ENCODE data around the gene RNF11.

RNF11 gene

DNA sequence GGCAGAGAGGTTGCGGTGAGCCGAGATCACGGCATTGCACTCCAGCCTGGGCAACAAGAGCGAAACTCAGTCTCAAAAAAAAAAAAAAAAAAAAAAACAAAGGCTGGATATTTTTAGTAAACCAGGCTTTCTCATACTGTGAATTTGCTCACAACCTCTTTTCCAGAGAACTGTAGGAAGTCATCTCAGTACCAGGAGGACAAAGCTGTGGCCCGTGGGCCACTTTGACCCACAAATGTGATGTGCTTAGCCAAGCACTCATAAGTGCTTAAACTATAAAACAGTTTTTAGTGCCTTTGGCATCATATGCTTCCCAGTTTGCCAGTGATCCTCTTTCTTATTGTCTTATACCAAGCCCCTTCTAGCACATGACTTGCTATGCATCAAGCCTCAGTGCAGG is 46.5 kb downstream of the RNF11 start:
- ChIA-PET POLR2A (no interaction called here), CTCF (interaction anchor here (1.3 to 2.5 kb wide), 2 partner anchors 14 to 767 kb away, joined by 3 to 10 read pairs; no protein-coding TSS in a partner anchor)
- TF ChIP-seq, protein P1, sequence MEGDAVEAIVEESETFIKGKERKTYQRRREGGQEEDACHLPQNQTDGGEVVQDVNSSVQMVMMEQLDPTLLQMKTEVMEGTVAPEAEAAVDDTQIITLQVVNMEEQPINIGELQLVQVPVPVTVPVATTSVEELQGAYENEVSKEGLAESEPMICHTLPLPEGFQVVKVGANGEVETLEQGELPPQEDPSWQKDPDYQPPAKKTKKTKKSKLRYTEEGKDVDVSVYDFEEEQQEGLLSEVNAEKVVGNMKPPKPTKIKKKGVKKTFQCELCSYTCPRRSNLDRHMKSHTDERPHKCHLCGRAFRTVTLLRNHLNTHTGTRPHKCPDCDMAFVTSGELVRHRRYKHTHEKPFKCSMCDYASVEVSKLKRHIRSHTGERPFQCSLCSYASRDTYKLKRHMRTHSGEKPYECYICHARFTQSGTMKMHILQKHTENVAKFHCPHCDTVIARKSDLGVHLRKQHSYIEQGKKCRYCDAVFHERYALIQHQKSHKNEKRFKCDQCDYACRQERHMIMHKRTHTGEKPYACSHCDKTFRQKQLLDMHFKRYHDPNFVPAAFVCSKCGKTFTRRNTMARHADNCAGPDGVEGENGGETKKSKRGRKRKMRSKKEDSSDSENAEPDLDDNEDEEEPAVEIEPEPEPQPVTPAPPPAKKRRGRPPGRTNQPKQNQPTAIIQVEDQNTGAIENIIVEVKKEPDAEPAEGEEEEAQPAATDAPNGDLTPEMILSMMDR (IDR thresholded peaks at IDR 0.05; ENCODE audit: control extremely low read depth, extremely low read depth, low read depth, missing control alignments) = no peak
- DNase-seq (ENCODE audit: extremely low spot score) = no peak

DNA sequence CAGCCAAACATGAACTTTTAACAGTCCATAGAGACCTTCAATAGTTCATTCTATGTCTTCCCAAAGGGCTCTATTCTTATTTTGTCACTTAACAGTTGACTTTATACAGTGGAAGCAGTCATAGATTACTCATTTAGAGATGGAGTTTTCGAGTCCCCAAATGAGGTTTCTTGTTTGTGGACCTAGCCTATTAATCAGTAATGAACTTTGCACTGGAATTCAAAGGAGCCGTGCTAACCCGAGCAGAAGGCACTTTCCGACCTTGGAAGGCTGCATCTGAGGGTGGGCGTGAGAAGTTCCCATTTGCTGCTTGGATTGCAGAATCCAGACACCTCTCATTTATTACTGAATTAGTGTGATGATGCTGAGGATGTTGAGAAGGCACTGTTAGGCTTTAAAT is 47.9 kb downstream of the RNF11 start:
- ChIA-PET CTCF (interaction anchor here (0.9 to 2.5 kb wide), 3 partner anchors 10 to 15 kb away, joined by 3 to 10 read pairs (median 3); no protein-coding TSS in a partner anchor), POLR2A (no interaction called here)
- TF ChIP-seq, protein P1 (IDR thresholded peaks at IDR 0.05; ENCODE audit: control extremely low read depth, extremely low read depth, low read depth, missing control alignments) = no peak
- no peak for DNase-seq (ENCODE audit: extremely low spot score)

DNA sequence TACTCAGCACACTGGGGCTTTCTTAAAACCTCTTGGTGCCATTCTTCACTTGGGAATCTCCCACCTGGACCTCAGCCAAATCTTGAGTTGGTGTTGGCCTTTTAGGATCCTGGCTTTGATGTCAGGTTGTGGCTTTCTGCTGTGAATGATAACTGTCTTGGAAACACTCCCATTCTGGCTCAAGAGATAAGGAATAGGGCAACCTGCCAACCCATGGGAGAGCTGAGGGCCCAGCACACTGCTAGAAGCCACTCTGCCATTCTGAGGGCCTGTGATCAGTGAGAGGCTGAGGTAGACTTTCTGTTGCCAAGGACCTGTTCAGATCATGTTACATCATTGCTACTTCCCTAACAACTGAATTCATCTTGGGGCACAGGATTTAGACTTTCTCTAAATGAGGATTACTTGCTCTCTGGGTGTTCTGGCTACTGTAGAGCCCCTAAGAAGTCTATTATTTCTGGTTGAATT is 48.4 kb downstream of the RNF11 start:
- DNase-seq (ENCODE audit: extremely low spot score) = no peak
- ChIA-PET CTCF (no interaction called here), POLR2A (no interaction called here)
- TF ChIP-seq, protein P1 (IDR thresholded peaks at IDR 0.05; ENCODE audit: control extremely low read depth, extremely low read depth, low read depth, missing control alignments) = no peak

DNA sequence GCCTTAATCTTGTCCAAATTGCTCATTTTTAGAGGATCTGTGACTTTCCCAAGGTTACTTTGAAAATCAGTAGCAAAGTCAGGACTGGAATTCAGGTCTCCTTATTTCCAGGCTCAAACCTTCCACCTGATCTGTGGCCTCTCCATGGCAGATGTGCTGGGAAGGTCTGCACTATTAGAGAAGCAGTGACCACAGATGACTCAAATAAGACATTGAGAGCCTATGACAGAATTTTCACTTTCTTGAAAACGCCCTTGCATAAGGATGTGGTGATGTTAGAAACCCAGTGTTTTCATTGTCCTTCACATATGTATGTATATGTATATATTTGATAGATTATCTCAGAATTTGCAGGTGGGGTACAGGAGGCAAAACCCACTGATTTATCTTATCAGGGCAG is 49.0 kb downstream of the RNF11 start:
- POLR2A ChIA-PET = no interaction called here
- peak; percentile 73 for DNase-seq (ENCODE audit: extremely low spot score)
- CTCF ChIA-PET = interaction anchor here (4.3 kb wide), 1 partner anchor 12 kb away, joined by 51 read pairs; no protein-coding TSS in a partner anchor
- TF ChIP-seq, protein P1 (IDR thresholded peaks at IDR 0.05; ENCODE audit: control extremely low read depth, extremely low read depth, low read depth, missing control alignments) = no peak

DNA sequence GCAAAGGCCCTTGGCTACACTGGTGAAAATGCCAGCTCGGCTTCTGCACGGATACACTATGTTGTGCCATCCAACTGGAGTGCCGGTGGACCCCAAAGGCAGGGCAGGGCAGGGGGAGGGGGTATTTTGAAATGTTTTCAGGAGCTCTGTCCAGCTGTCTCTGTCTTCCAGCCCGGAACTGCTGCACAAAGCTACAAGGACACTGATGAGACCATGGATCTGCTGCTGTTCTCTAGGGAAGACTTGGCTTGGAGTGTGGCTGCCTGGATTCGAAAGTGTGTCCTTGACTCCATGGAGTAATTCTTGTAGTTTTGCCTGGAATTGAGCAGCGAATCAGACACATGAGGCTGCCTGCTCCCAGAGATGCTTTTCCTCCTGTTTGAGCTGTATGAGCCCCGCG is 51.9 kb downstream of the RNF11 start:
- no peak for DNase-seq (ENCODE audit: extremely low spot score)
- ChIA-PET POLR2A (no interaction called here), CTCF (interaction anchor here (4.3 kb wide), 1 partner anchor 9 kb away, joined by 51 read pairs; no protein-coding TSS in a partner anchor)
- TF ChIP-seq, protein P1 (IDR thresholded peaks at IDR 0.05; ENCODE audit: control extremely low read depth, extremely low read depth, low read depth, missing control alignments) = no peak

DNA sequence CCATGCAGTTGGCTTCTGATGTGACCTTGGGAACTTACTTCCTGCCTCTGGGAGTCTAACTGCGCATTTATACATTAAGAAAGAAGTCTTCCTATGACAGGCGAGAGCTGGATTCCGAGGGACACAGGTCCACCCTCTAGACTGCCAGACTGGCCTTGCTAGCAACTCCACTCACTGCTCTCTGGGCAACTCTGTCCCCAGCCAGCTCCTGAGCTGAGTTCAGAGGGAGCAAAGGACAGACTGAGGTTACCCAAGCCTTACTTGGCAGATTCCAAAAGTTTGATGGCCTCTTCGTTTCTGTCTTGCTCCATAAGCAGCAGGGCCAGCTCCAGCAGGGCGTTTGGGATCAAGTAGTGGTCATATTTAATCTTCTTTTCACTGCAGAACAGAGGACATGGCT is 52.5 kb downstream of the RNF11 start:
- ChIA-PET CTCF (interaction anchor here (4.3 kb wide), 1 partner anchor 8 kb away, joined by 51 read pairs; no protein-coding TSS in a partner anchor), POLR2A (no interaction called here)
- no peak for DNase-seq (ENCODE audit: extremely low spot score)
- TF ChIP-seq, protein P1 (IDR thresholded peaks at IDR 0.05; ENCODE audit: control extremely low read depth, extremely low read depth, low read depth, missing control alignments) = no peak

Data from GM10248 (cell line).